ENCODE measurements around the gene YTHDF2. TPM values are rescaled to one million over a fixed set of nuclear protein-coding genes. Genes with fewer than 3 reads are reported as not detected.

The YTHDF2 gene
- total RNA-seq, 3 donors from 2014 or later (not counting 1 experiment from before 2014, with no cell fraction given), result 78.9 to 98.3 (median 97.9) TPM

DNA sequence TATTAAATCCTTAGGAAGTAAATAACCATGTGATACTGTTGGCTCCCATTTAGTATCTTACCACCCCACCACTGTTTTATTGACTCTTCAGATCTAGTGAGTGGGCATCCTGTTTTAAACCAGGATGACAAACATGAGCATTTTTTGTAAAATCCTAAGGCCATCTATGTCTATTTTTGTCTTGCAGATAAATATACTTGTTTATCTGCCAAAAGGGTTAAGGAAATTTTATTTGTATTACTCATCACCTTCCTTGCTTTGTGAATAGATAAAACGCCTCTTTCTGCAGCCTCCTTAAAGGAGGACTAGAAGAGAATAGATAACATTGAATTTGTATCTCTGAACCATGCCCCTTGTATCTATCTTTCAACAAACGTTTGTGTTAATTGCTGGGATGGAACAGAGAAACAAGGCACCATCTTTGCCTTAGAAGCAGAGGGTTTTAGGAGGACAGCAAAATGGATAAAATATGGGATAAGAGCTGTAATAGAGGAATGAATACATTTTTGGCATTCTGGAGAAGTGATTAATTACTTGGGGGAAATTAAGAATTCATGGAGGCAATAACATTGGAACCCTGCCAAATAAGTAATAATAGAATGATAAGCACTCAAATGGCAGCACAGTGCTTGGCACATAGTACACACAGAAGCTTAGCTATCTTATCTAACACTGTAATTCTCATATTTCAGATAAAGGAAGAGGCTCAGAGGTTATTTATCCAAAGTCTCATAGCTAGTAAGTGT is 14.7 kb downstream of the YTHDF2 start:
- TF ChIP-seq, protein P1, sequence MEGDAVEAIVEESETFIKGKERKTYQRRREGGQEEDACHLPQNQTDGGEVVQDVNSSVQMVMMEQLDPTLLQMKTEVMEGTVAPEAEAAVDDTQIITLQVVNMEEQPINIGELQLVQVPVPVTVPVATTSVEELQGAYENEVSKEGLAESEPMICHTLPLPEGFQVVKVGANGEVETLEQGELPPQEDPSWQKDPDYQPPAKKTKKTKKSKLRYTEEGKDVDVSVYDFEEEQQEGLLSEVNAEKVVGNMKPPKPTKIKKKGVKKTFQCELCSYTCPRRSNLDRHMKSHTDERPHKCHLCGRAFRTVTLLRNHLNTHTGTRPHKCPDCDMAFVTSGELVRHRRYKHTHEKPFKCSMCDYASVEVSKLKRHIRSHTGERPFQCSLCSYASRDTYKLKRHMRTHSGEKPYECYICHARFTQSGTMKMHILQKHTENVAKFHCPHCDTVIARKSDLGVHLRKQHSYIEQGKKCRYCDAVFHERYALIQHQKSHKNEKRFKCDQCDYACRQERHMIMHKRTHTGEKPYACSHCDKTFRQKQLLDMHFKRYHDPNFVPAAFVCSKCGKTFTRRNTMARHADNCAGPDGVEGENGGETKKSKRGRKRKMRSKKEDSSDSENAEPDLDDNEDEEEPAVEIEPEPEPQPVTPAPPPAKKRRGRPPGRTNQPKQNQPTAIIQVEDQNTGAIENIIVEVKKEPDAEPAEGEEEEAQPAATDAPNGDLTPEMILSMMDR (IDR thresholded peaks at IDR 0.05), result no peak
- Histone ChIP-seq H3K36me3 (ENCODE audit: control insufficient read depth, insufficient read depth, low read length) (peaks cover 10% of the 10 kb centered on the region), H3K9me3 (ENCODE audit: control insufficient read depth, insufficient read depth, low read length) (no peaks in the 10 kb centered on the region), H3K27ac (ENCODE audit: low read length) (no peak overlapping the region), H3K4me3 (ENCODE audit: low read length) (no peak overlapping the region), H3K27me3 (ENCODE audit: control insufficient read depth, insufficient read depth, low read length) (no peaks in the 10 kb centered on the region), H3K4me1 (ENCODE audit: control insufficient read depth, insufficient read depth, low read length) (peaks cover 43% of the 10 kb centered on the region)
- DNase-seq (no peak), ATAC-seq (no peak)
- peak overlapping the region; percentile 11 for H3K4me3 Mint-ChIP-seq
- WGBS (ENCODE audit: insufficient coverage), result 43% methylated on average over 1 of the region's 2 CpGs
- H3K27ac Mint-ChIP-seq, result peak overlapping the region; percentile 8 to 41
- H3K4me1 Mint-ChIP-seq, result peaks cover 33 to 44% of the 10 kb centered on the region in 2 donors
- intact Hi-C loops (cut with micrococcal nuclease), result no loop called here
- no peaks in the 10 kb centered on the region for H3K36me3 Mint-ChIP-seq
- no peaks in the 10 kb centered on the region for H3K27me3 Mint-ChIP-seq (ENCODE audit: low read depth in 2 of 2)
- H3K9me3 Mint-ChIP-seq, result no peaks in the 10 kb centered on the region

DNA sequence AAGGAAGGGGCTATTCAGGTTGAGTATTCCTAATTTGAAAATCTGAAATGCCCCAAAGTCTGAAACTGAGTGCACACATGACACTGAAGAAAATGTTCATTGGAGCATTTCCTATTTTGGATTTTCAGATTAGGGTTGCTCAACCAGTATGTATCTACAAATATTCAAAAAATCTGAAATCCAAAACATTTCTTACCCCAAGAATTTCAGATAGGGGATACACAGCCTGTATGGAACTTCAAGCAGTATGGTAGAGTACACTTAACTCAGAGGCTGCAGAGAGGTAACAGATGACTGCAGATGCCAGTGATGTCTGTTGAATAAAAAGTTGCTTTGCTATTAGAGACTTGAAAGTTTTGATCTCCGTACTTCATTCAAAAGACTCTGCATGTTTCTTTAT is 19.0 kb downstream of the YTHDF2 start:
- no peaks in the 10 kb centered on the region for H3K27me3 Mint-ChIP-seq (ENCODE audit: low read depth in 2 of 2)

DNA sequence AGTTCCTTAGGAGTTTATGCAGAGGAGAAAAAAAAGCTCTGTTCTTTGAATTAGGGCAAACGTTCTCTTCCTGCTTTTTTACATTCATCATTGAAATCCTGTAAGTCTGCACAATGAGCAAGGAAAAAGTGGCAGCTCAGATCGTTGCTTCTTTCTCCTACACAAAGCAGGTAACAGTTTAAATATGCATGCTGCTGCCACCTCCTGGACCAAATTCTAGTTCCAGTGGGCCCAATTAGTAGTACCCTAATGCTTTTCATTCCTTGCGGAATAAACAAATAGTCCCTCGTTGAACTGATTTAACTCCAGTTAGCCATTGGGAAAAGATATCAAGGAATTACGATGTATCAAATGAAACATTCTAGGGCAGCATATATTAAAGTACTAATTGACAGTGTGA is 20.1 kb downstream of the YTHDF2 start:
- peak in 1 of 2 donors; percentile 47 for DNase-seq
- peaks cover 19 to 30% of the 10 kb centered on the region in 2 donors for H3K4me1 Mint-ChIP-seq
- WGBS (ENCODE audit: insufficient coverage), result 63% methylated on average over 5 of the region's 5 CpGs
- TF ChIP-seq, protein P1 (IDR thresholded peaks at IDR 0.05), result no peak
- H3K36me3 Mint-ChIP-seq, result no peaks in the 10 kb centered on the region
- intact Hi-C loops (cut with micrococcal nuclease), result no loop called here
- H3K27ac Mint-ChIP-seq, result peak overlapping the region; percentile 15 to 42
- Histone ChIP-seq H3K4me3 (ENCODE audit: low read length) (no peak overlapping the region), H3K4me1 (ENCODE audit: control insufficient read depth, insufficient read depth, low read length) (peaks cover 23% of the 10 kb centered on the region), H3K27ac (ENCODE audit: low read length) (no peak overlapping the region), H3K36me3 (ENCODE audit: control insufficient read depth, insufficient read depth, low read length) (peaks cover 13% of the 10 kb centered on the region), H3K9me3 (ENCODE audit: control insufficient read depth, insufficient read depth, low read length) (no peaks in the 10 kb centered on the region), H3K27me3 (ENCODE audit: control insufficient read depth, insufficient read depth, low read length) (no peaks in the 10 kb centered on the region)
- H3K9me3 Mint-ChIP-seq, result no peaks in the 10 kb centered on the region
- ATAC-seq, result no peak
- no peak overlapping the region for H3K4me3 Mint-ChIP-seq
- no peaks in the 10 kb centered on the region for H3K27me3 Mint-ChIP-seq (ENCODE audit: low read depth in 2 of 2)

More for the DNA sequence above, 19.0 kb downstream of the YTHDF2 start:
- no peak for ATAC-seq
- Histone ChIP-seq H3K27ac (ENCODE audit: low read length) (no peak overlapping the region), H3K9me3 (ENCODE audit: control insufficient read depth, insufficient read depth, low read length) (no peaks in the 10 kb centered on the region), H3K4me3 (ENCODE audit: low read length) (no peak overlapping the region), H3K4me1 (ENCODE audit: control insufficient read depth, insufficient read depth, low read length) (peaks cover 24% of the 10 kb centered on the region), H3K27me3 (ENCODE audit: control insufficient read depth, insufficient read depth, low read length) (no peaks in the 10 kb centered on the region), H3K36me3 (ENCODE audit: control insufficient read depth, insufficient read depth, low read length) (peaks cover 15% of the 10 kb centered on the region)
- Mint-ChIP-seq H3K9me3 (no peaks in the 10 kb centered on the region), H3K27ac (no peak overlapping the region), H3K4me3 (no peak overlapping the region), H3K36me3 (no peaks in the 10 kb centered on the region), H3K4me1 (peaks cover 22 to 33% of the 10 kb centered on the region in 2 donors)
- TF ChIP-seq, protein P1 (IDR thresholded peaks at IDR 0.05), result no peak
- DNase-seq, result no peak
- intact Hi-C loops (cut with micrococcal nuclease), result no loop called here
- 95% methylated on average over 1 of the region's 1 CpG for WGBS (ENCODE audit: insufficient coverage)

Data from natural killer cell (primary cell).